ENCODE measurements around the gene MAPKAP1.

Gene MAPKAP1

GRCh38 chr9:125672876-125673275 is 34.1 kb downstream of the MAPKAP1 start:
- no peak for DNase-seq

GRCh38 chr9:125663127-125663526 is 43.9 kb downstream of the MAPKAP1 start:
- DNase-seq = no peak

GRCh38 chr9:125660557-125660956 is 46.5 kb downstream of the MAPKAP1 start:
- DNase-seq = no peak

- no peak for DNase-seq
Measured at GRCh38 chr9:125659954-125660353, 47.1 kb downstream of the MAPKAP1 start.

GRCh38 chr9:125659201-125659840 is 47.7 kb downstream of the MAPKAP1 start:
- DNase-seq = no peak

- DNase-seq = no peak
Measured at GRCh38 chr9:125656560-125656959, 50.4 kb downstream of the MAPKAP1 start.

- DNase-seq = no peak
Measured at GRCh38 chr9:125655691-125656410, 51.2 kb downstream of the MAPKAP1 start.

GRCh38 chr9:125655066-125655633 is 51.9 kb downstream of the MAPKAP1 start:
- DNase-seq = no peak

- no peak for DNase-seq
Measured at GRCh38 chr9:125654121-125654520, 52.9 kb downstream of the MAPKAP1 start.

- DNase-seq = no peak
Measured at GRCh38 chr9:125653325-125653724, 53.7 kb downstream of the MAPKAP1 start.

GRCh38 chr9:125652759-125653158 is 54.2 kb downstream of the MAPKAP1 start:
- DNase-seq = no peak

GRCh38 chr9:125652233-125652594 is 54.8 kb downstream of the MAPKAP1 start:
- DNase-seq = no peak

GRCh38 chr9:125651576-125652232 is 55.3 kb downstream of the MAPKAP1 start:
- DNase-seq = no peak

GRCh38 chr9:125650271-125650737 is 56.7 kb downstream of the MAPKAP1 start:
- no peak for DNase-seq

GRCh38 chr9:125649826-125650225 is 57.2 kb downstream of the MAPKAP1 start:
- DNase-seq = no peak

GRCh38 chr9:125649315-125649714 is 57.7 kb downstream of the MAPKAP1 start:
- DNase-seq = no peak

- no peak for DNase-seq
Measured at GRCh38 chr9:125648294-125648693, 58.7 kb downstream of the MAPKAP1 start.

GRCh38 chr9:125646621-125647100 is 60.3 kb downstream of the MAPKAP1 start:
- no peak for DNase-seq

- DNase-seq = no peak
Measured at GRCh38 chr9:125646217-125646616, 60.8 kb downstream of the MAPKAP1 start.

- no peak for DNase-seq
Measured at GRCh38 chr9:125644819-125645507, 62.0 kb downstream of the MAPKAP1 start.

GRCh38 chr9:125642311-125642710 is 64.7 kb downstream of the MAPKAP1 start:
- DNase-seq = no peak

GRCh38 chr9:125639057-125639456 is 68.0 kb downstream of the MAPKAP1 start:
- no peak for DNase-seq
